ENCODE measurements around the gene NAA50.

NAA50 gene

DNA sequence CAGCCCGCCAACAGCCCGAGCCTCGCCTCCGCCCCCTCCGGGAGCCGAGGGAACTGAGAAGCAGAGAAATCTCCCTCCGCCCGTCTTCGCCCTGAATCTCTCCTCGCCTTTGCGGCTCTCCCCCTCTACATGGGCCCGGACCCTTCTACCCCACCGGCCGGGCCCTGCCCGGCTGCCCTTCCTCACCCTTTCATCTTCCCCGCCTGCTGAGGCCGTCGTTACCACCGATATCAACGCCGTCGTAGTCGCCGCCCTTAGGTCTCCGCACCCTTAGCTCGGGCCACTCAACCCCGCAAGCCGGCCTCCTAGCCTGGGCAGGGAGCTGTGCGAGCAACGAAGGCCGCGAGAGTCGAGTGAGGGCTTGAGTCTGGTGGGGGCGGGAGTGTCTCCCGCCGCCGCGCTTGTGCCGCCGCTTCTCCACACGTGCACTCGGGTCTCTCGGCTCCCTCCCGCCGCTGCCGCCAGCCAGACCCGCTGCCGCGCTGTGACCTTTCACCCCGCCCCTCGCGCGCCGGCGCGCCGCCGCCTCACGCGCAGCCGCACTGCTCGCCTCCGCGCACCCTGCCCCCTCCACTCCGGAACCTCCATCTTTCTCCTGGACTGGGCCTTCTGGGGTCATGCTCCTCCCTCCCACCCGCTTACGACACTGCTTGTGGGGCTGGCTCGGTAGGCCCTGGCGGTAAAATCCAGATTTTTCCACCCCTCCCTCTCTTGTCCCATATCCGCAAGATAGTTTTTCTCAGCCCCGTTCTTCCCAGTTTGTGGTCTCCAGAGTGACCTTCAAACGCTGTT, at the start of gene NAA50:
Gene NAA50, minus strand, starts transcription at position 494 of the 792 bp plus-strand sequence. Its CDS starts 300 bp downstream, at position 194.
- DNase-seq (ENCODE audit: low spot score): peak; percentile 95

- DNase-seq (ENCODE audit: low spot score): no peak
These were observed 49.6 kb upstream of the NAA50 start for GRCh38 chr3:113795693-113796092.

- no peak for DNase-seq (ENCODE audit: low spot score)
These were observed 48.5 kb upstream of the NAA50 start for GRCh38 chr3:113794526-113794925.

- DNase-seq (ENCODE audit: low spot score): no peak
These were observed 45.3 kb upstream of the NAA50 start for GRCh38 chr3:113791381-113791780.

- DNase-seq (ENCODE audit: low spot score): no peak
These were observed 37.9 kb upstream of the NAA50 start for GRCh38 chr3:113783980-113784379.

GRCh38 chr3:113783463-113783862, 37.4 kb upstream of the NAA50 start:
- no peak for DNase-seq (ENCODE audit: low spot score)

DNA sequence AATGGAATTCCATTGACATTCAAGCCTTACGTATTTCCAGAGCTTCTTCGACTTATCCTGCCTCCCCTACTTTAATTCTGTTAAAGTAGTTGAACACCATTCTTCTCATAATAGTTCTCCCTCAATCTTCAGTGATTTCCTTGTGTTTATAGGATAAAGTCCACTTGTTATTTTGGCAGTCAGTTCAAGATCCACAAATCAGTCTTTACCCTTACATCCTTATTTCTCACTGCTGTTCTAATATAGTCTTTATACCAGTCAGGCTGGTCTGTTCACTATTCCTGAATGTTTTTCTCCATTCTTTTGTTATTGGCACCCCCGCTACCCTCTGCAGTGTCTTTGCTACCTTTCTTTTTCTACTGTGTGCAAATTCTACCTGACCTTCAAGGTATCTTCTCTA, 30.5 kb upstream of the NAA50 start:
- no peak for DNase-seq (ENCODE audit: low spot score)

DNA sequence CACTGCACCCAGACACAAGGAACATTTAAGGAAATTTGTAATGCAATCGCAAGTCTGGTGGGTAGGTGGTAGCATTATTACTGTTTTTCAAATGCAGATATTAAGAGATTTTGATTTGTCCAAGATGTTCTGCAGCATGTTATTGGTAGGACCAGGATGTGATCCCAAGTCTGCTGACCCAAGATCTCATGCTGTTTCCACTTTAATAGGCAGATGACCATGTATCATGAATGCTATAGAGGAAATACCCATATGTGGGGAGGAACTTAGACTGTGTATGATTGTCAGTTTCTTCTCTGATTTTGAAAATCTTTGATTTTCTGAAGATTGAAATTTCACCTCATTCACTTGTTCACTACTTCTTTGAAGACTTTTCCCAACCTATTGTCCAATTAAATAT, 29.5 kb upstream of the NAA50 start:
- DNase-seq (ENCODE audit: low spot score): no peak

- no peak for DNase-seq (ENCODE audit: low spot score)
These were observed 27.3 kb upstream of the NAA50 start for GRCh38 chr3:113773381-113773780.

- DNase-seq (ENCODE audit: low spot score): no peak
These were observed 25.9 kb upstream of the NAA50 start for GRCh38 chr3:113771993-113772392.

DNA sequence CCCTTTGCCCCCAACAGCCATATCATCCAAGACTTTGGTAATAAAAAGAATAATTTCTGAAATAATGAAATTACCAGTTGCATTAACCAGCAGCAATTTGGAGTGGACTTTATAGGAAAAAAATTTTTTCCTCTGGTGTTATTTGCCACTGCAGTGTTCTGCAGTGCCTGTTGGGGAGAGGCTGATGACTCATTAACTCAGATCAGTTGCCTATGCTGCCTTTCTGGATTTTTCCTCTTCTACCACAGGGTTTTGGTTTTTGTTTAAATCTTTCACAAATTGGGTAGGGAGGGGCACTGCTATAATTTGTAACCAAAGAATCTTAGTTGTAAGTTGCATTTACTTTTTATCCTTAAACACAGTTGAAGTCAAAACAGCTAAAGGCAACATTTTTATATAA, 23.5 kb upstream of the NAA50 start:
- no peak for DNase-seq (ENCODE audit: low spot score)

DNA sequence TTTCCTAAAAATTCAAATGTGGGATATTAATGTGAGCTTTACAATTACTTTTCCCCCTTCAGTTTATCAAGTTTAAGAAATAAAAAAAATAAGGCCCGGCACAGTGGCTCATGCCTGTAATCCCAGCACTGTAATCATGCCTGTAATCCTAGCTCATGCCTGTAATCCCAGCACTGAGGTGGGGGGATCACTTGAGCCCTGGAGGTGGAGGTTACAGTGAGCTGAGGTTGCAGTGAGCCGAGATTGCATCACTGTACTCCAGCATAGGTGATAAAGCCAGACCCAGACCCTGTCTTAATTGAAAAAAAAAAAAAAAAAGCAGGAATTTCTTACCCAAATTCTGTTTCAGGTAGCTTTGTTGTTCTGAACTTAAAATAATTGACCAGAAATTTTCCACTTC, 18.6 kb upstream of the NAA50 start:
- DNase-seq (ENCODE audit: low spot score): no peak

- DNase-seq (ENCODE audit: low spot score): no peak
These were observed 12.5 kb upstream of the NAA50 start for GRCh38 chr3:113758389-113759024.

DNA sequence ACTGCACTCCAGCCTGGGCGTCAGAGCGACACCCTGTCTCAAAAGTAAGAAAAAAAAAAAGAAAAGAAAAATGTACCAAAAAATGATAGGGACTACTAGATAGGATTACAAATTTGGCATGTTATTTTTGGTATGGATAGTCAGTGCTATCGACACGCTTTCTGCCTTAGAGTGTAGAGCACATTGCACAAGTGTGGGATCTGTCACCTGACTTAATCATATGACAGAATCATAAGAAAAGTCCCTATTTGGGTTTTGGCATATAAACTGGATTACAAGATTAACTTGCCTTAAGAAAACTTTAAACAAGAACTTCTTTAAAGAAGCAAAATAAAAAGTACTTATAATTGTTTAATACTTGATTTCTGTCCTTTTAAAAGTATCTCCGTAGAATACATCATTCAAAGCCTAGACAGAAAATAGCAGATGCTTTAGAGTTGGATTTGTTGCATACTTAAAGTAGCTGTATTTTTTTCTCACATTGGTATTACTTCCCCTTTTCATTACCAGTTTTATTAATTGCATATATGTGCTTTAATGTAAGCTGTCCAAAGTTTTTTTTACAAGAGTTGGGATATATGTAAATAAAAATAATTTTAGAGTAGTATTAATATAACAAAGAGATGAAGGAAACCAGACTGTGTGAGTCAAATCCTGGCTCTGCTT, 8.6 kb upstream of the NAA50 start:
- DNase-seq (ENCODE audit: low spot score): no peak

GRCh38 chr3:113753376-113753985, 7.4 kb upstream of the NAA50 start:
- DNase-seq (ENCODE audit: low spot score): no peak

GRCh38 chr3:113751141-113751540, 5.1 kb upstream of the NAA50 start:
- no peak for DNase-seq (ENCODE audit: low spot score)

GRCh38 chr3:113747283-113748046, 1.4 kb upstream of the NAA50 start:
- no peak for DNase-seq (ENCODE audit: low spot score)

- DNase-seq (ENCODE audit: low spot score): peak; percentile 83
These were observed 666 bp upstream of the NAA50 start, which contains the start of gene ATP6V1A for GRCh38 chr3:113746548-113747282. Gene ATP6V1A, plus strand, starts transcription at chr3:113747035. Its CDS starts 31,719 bp downstream, at chr3:113778754.

DNA sequence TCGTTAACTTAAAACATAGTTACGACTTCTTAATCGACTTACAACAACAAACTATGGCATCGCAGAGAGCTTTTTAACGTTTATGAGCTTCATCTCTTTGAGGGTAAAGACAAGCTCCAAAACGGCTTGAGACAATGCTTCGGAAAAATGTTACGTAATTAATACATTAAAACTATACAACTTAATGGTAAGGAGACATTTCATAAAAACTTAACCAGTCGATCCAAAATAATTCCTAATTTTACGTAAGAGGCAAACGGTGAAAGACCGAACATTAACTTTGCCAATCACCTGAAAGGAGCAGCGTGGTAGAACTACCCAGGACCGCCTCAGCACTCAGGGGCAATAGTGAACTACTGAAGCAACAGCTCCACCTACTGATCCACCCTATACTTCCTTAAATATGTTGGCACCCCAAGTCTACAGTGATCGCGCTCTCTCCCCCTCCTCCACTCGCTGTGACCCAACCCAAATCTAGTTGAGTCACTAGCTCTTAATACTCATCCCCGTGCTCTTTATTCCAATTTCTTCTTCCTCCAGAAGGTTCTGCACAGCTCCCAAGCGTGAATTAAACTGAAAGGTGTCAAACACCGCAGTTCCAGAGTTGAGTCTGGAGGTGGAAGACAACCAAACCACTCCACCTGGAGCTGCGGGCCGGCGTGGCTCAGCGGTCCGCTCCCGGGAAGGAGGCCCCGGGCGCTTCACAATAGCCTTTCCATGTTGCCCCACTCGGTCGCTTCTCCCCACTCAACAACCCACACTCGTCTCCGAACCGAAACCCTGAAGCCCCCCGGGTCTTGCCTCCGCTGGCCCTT, 901 bp downstream of the NAA50 start:
- DNase-seq (ENCODE audit: low spot score): peak; percentile 91

- DNase-seq (ENCODE audit: low spot score): peak; percentile 16
These were observed 2.9 kb downstream of the NAA50 start for GRCh38 chr3:113743006-113743630.
